ENCODE data around the gene NNT.

NNT gene

DNA sequence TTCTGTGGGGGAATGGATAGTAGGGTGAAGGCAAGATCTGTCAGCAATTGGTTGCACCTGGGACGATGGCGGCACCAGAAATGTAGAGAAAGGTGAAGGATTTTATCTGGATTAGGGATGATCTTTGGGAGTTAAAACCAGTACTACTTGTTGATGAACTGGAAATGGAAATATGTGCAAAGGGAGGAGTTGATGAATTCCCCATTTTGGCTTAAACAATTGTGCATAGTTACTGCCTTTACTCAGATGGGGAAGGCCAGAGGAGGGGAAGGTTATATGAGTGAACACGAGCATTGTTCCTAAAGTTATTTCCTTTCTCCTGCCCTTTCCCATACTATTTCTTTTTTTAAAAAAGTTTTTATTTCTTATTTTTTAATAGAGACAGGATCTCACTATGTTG is 19.1 kb downstream of the NNT start:
- DNase-seq (ENCODE audit: low read depth in 2 of 2, low spot score in 1 of 2): no peak

- DNase-seq (ENCODE audit: low read depth in 2 of 2, low spot score in 1 of 2): no peak
Measured at GRCh38 chr5:43623048-43623680, 20.2 kb downstream of the NNT start.

DNA sequence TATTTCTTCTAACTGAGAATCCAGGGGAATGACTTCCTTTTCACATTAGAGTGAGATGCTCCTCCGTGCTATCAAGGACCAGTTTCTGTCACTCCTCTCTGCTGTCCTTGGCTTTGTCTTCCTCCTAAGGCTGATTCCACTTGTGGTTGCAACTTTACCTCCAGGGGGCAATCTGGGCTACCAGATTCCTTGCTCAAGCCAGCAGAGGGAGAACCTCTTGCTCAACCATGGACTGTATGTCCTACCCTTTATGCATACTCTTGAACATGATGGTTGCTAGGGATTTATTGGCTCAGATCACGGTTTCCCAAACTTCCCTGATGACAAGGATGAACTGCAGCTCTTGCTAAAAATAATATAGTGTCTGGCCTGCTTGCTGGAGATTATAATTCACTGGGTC is 24.0 kb downstream of the NNT start:
- DNase-seq (ENCODE audit: low read depth in 2 of 2, low spot score in 1 of 2): no peak

DNA sequence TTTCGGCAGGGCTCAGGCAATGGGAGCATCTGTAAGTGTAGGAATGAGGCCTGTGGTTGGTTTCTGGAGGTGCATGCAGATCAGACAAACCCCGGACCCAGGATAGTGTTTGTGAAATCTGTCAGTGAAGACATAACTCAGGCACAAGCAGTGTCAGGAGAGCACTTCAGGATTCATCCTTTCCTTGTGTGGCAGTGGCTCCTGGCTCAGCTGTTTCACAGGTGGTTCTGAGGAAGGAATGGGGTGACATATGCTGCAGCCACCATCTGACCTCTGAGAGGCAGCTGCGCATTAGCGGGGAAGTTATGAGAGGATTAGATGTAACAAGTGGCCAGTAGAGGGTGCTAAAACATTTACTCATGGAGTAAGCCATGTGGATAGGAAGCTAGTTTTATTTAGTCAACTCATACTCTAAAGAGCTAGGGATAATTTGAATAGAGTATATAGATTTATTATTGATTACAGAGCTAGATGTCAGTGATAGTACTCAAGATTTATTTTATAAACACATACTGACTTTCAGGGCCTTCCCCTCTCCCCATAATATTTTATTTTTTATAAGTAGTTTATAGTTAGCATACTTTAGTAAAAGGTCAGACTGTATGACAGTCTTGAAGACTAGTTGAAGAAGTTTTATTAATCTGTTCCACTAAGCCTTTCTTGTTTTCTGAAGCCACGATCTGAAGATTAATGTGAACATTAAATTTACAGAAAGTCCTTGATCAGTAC is 28.4 kb downstream of the NNT start:
- DNase-seq (ENCODE audit: low read depth in 2 of 2, low spot score in 1 of 2): no peak

DNA sequence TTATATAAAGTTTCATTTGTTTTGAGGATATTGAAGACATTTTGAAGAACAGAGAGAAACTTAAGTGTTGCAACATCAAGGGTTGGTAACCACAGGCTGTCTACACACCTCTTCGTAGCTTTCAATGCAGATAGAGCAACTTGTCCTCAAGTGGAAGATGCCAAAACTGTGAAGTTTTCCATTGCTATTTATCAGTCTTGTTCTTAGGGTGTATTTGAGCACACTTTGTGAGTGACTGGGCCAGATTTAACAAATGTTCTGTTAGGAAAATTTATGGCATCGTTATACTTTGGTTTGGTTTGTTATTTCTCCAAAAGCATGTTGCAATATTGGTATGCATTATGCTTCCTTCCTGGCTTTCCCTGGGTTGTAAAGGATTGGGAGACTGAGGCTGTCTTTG is 31.6 kb downstream of the NNT start:
- DNase-seq (ENCODE audit: low read depth in 2 of 2, low spot score in 1 of 2): no peak

GRCh38 chr5:43635374-43635773 is 32.4 kb downstream of the NNT start:
- no peak for DNase-seq (ENCODE audit: low read depth in 2 of 2, low spot score in 1 of 2)

GRCh38 chr5:43636076-43636475 is 33.1 kb downstream of the NNT start:
- no peak for DNase-seq (ENCODE audit: low read depth in 2 of 2, low spot score in 1 of 2)

DNA sequence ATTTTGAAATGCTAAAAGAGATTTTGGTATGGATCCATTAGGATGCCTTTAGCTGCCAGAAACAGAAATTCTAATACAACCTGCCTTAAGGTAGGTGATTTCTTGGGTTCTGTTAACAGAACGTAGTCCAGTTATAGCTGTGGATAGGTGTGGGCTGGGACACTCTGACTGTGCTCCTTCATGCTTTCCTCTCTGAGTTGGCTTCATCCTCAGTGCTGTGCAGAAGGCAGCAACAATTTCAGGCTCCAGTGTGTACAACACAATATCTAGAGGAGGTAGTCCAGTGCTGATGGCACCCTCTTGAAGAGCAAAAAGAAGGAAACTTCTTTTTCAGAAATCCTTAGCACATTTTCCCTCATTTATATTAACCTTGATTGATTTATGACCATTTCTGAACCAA is 34.4 kb downstream of the NNT start:
- no peak for DNase-seq (ENCODE audit: low read depth in 2 of 2, low spot score in 1 of 2)

GRCh38 chr5:43638107-43638506 is 35.1 kb downstream of the NNT start:
- no peak for DNase-seq (ENCODE audit: low read depth in 2 of 2, low spot score in 1 of 2)

GRCh38 chr5:43638546-43638945 is 35.6 kb downstream of the NNT start:
- DNase-seq (ENCODE audit: low read depth in 2 of 2, low spot score in 1 of 2): no peak

- DNase-seq (ENCODE audit: low read depth in 2 of 2, low spot score in 1 of 2): no peak
Measured at GRCh38 chr5:43639566-43639965, 36.6 kb downstream of the NNT start.

GRCh38 chr5:43642428-43642827 is 39.4 kb downstream of the NNT start:
- no peak for DNase-seq (ENCODE audit: low read depth in 2 of 2, low spot score in 1 of 2)

GRCh38 chr5:43643327-43643726 is 40.3 kb downstream of the NNT start:
- no peak for DNase-seq (ENCODE audit: low read depth in 2 of 2, low spot score in 1 of 2)

DNA sequence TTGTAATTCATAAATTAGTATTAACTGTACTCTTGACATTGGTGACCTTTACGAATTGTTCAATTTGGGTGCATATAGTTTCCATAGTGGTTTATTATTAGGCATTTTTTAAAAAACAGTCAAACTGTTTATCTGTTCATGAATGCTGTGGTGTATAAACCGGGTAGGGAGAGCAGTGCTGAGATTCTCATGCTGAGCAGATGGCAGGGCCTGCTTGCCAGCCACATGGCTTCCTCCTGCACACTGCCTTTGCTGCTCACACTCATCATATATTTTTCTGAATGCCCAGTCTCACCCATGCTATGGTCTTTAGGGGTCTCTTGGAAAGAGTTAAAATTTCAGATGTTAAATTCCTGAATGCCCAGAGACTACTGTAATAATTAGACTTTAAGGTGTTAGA is 40.8 kb downstream of the NNT start:
- DNase-seq (ENCODE audit: low read depth in 2 of 2, low spot score in 1 of 2): no peak

GRCh38 chr5:43646992-43647391 is 44.0 kb downstream of the NNT start:
- no peak for DNase-seq (ENCODE audit: low read depth in 2 of 2, low spot score in 1 of 2)

DNA sequence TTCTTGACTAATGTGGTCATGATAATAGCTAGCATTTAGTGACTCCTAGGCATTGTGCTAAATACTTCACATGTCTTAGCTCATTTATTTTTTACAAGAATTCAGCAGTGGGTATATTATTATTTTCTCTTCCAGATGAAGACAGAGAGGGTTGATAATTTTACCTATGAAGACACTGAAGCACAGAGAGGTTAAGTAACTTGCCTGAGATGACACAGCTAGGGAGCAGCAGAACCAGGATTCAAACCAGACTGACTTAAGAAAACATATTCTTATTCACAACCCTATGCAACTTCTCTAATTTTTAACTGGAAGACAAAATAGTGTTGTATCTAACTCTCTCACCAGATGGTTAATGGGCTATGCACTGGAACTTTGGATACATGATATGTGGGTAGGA is 44.8 kb downstream of the NNT start:
- DNase-seq (ENCODE audit: low read depth in 2 of 2, low spot score in 1 of 2): no peak

DNA sequence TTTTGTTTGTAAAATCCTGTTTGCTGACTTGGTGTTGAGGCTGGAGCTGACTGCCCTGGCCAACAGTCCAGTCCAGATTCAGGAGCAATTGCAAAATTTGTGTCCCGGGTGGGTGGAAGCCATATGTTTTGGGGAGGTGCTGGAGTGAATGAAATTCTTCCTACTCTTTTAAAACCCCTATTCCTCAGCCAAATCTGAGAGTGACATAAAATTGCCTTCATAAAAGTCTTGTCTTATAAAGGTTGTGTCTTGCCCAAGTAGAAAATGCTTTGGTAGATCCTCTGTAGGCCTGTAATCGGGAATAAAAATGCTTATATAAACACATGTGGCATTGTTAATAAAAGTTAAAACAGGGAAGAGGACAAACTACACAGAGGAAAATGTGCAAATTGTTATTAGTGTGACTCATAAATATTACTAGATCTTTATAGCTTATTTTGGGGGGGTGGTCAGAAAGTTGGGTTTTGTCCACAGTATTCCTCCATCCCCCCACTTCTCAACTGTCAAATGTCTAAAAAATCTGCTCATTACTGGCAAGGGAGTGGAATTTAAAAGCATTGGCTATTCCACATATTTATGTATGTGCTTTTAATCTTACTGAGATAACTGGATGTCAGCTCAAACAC is 45.6 kb downstream of the NNT start:
- DNase-seq (ENCODE audit: low read depth in 2 of 2, low spot score in 1 of 2): no peak

DNA sequence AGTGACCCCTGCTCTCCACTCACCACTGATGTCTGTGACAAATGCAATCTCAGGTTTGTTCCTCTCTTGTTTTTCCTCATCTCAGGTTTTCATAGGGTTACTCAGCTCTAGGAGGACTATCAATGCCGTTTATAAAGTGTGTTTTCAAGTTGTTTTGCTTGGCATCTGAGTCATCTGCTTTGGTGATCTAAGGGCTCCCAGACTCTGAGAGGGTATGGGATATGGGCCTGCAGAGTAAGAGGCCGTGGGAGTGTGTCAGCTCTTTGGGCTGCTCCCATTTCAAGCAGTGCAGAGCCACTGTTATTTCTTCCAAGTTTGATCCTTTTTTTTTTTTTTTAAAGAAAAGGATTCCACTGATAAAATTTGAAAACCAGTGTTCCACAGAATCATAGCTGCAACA is 46.3 kb downstream of the NNT start:
- DNase-seq (ENCODE audit: low read depth in 2 of 2, low spot score in 1 of 2): no peak

DNA sequence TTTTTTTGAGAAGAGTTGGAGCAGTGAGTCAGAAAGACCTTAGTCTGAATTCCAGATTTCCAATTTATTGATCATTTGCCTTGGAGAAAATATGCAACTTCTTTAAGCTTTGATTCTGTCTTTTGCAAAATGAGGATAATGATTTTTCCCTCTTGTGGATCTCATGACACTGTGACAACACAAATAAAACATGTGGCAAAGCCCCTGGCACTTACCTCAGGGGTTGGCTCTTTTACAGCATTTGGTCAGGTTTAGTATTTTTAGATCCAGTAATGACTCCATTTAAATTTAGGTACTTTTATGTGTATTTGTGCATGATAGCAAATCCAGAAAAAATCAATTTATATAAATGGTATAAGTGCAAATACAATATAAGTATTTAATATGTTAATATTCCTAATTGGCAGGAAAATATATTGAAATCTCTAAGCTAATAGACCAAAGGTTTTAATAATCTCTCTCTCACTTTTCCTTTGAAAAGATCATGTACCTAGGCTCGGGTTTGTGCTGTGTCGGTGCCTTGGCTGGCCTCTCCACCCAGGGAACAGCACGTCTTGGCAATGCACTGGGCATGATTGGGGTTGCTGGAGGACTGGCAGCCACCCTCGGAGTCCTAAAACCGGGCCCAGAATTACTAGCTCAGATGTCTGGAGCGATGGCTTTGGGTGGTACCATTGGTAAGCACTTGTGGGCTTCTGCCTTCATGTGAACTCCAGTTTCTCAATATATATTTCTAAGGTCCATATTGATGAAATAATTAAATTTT is 49.7 kb downstream of the NNT start:
- DNase-seq (ENCODE audit: low read depth in 2 of 2, low spot score in 1 of 2): no peak

DNA sequence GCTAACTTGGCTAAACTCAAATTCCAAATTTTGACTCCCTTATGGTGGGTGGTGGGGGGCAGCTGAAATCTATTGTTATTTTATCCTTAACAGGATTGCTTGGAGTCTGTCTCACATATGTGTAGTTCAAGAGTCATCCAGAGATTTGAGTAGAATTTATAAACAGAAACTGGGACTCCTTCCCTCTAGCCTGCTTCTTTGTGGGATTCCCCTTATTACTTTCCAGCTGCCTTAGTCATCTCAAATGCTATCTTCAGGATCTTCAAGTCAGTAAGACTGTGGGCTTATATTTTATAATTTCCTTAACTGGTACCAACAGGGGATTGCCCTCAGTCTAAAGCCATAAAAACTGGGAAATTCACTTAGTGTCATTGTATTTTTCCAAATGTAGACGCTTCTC is 55.5 kb downstream of the NNT start:
- DNase-seq (ENCODE audit: low read depth in 2 of 2, low spot score in 1 of 2): no peak

GRCh38 chr5:43659075-43659474 is 56.1 kb downstream of the NNT start:
- no peak for DNase-seq (ENCODE audit: low read depth in 2 of 2, low spot score in 1 of 2)

GRCh38 chr5:43661102-43661501 is 58.1 kb downstream of the NNT start:
- DNase-seq (ENCODE audit: low read depth in 2 of 2, low spot score in 1 of 2): no peak

All from stimulated activated CD8-positive, alpha-beta memory T cell treated with anti-CD3 and anti-CD28 coated beads, Interleukin-4, amount 100 ng/mL, for 1 hour (primary cell).